NCI-H2107 treated with DMSO at 0.1 percent for 48 hours (cell line): ENCODE data around the gene PAK5.

ENCODE experiments used
- DNase-seq: peaks from one replicate; lab custom pipeline; 2025; ENCODE audit not compliant: unreplicated experiment; lab: John Stamatoyannopoulos, UW

PAK5 gene

DNA sequence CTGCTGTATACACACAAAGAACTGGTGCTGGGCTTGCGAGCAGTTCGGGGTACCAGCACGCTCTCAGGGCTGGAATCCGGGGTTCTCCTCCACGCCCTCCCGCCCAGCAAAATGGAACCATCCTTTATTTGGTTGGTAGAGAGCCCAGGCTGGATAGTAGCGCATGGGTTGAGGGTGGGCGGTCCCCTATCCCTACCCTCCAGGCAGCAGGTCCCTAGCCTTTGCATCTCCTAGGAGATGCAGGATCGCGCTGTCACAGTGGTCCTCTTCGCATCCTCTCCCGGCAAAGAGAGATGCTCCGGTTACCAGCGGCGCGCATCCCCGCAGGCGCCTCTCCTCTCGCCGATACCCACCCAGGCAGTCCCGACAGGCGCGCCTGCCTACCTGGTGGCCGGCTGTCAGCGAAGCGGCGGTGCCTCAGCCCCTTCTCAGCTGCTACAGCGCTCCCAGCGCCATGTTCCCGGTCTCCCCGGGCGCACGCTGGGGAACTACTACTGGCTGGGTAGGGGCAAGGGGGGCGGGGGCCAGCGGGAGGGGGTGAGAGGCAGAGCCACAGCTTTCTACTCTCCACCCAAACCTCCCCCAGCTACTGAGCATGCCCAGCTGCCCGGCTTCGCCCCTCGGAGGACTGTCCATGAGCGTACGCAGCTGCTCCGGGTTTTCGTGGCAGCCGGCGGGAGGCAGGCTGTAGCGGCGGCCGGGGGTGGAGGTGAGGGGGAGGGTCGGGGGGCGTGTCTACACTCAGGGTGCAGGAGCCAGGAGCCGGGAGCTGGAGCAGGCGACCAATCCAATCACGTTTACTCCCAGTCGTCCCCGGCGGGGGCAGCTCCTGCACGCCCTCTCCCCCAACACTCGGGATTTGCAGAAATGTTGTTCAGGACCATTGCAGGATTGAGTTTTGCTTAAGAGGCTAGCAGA, at the start of gene PAK5:
PAK5 (minus strand) TSS at position 699 of the 918 bp plus-strand sequence. CDS start 194,748 bp downstream, outside the sequence.
- peak; percentile 79 for DNase-seq

DNA sequence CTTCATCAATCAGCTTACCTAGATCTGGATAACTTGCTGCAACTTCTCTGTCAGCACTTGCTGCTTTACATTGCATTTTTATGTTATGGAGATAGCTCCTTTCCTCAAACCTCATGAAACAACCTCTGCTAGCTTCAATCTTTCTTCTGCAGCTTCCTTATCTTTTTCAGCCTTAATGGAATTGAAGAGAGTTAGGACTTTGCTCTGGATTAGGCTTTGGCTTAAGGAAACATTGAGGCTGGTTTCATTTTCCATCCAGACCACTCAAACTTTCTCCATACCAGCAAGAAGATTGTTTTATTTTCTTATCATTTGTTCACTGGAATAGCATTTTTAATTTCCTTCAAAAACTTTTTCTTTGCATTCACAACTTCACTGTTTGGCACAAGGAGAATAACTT, 48.8 kb upstream of the PAK5 start:
- DNase-seq: no peak

GRCh38 chr20:9886227-9886626, 47.4 kb upstream of the PAK5 start:
- DNase-seq: no peak

GRCh38 chr20:9884666-9885065, 45.8 kb upstream of the PAK5 start:
- DNase-seq: no peak

GRCh38 chr20:9884061-9884460, 45.2 kb upstream of the PAK5 start:
- DNase-seq: peak; percentile 5

DNA sequence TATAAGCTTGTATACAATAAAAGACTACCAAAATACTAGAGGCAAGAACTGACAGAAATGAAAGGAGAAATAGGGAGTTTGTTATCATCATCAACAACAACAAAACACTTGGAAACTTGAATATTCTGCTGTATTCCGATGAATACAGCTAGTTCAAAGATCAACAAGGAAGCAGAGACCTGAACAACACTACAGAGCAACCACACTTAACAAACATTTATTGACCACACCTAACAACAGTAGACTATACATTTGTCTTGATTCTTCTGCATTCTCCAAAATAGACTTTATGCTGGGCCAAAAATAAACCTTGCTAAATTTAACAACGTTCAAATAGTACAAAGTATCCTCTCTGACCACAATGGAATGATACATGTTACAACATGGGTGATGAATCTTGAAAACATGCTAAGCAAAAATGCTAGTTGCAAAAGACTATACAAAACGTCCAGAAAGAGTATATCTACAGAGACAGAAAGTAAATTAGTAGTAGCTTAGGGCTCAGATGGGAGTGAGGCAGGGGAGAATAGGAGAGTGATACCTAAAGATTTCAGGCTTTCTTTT, 39.1 kb upstream of the PAK5 start:
- DNase-seq: no peak

- DNase-seq: no peak
These were observed 28.5 kb upstream of the PAK5 start for GRCh38 chr20:9867196-9867980.

DNA sequence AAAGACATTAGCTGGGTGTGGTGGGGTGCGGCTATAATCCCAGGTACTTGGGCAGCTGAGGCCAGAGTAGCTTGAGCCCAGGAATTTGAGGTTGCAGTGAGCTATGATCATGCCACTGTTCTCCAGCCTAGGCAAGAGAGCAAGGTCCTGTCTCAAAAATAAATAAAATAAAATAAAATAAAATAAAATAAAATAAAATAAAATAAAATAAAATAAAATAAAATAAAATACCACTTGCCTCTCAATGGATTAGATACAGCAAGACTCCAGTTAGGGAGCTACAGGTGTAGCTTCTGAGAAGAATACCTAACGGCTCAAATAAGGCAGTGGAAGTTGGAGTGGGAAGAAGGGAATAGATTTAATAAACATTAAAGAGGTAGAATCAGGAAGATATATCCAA, 13.7 kb upstream of the PAK5 start:
- no peak for DNase-seq

- DNase-seq: no peak
These were observed 750 bp upstream of the PAK5 start for GRCh38 chr20:9839626-9840025.

DNA sequence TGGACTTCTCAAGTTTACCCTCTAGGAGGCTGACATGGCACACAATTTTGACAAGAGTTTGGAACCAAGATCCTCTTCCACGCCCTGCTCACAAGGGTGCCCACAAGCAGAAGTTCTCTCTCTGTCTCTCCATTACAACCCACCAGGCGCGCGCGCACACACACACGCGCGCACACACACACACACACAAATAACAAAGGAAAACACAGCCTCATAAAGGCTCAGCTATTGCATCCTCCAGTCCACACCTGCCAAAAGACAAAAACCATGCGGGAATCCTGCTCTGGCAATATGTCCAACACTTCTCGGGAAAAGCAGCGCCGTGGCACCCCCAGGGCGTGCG, 870 bp downstream of the PAK5 start:
- peak; percentile 50 for DNase-seq

DNA sequence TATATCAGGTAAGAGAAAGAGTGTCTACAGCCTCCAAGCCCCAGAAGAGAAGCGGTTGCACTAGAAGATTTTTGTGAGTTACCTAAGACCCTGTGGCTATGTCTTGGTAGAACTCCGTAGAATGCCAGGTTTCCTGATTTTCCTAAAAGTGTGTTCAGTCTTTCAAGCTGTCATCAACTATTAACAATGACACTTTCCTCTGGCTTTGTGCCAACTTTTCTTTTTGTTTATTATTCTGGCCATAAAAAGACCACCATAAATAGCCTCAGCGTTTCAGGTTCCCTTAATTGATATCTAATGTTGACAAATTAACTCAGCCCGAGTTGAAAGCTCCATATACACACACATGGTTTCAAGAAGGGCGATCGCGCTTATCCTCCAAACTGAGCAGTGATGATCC, 1.2 kb downstream of the PAK5 start:
- DNase-seq: no peak

- DNase-seq: no peak
These were observed 3.6 kb downstream of the PAK5 start for GRCh38 chr20:9835302-9835701.

DNA sequence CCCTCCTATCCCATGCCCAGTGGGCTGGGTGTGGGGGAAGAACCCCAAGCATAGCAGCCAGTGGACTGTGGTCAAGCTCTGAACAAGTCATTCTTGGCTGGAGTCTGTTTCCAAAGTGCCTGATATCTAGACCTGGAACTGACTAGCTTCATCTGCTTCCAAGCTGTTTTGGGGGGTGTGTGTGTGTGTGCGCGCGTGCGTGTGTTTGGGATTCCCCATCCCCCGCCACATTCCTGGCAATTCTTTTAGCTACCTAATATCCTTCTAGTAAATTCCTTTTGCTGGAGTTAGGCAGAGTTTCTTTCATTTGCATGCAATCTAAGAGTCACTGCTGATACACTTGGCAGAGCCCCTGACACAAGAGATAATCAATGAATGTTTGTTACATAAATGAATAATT, 7.8 kb downstream of the PAK5 start:
- no peak for DNase-seq

DNA sequence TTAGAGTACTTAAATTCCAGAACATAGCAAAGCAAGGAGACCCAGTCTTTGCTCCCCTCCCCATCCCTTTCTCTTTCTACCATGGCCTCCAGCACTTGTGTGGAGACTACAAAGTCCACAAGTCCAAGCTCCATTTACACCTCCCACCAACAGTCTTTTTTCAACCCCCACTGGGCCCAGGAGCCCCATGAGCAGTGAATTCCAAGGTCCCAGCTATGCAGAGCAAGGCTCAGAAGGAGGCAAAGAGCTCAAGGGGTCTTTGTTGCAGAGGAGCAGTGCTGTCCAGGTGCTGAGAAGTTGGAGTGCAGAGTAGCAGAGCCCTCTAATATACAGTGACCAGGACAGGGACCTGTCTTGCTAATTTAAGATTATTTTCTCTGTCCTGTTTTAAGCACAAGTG, 9.0 kb downstream of the PAK5 start:
- DNase-seq: no peak

DNA sequence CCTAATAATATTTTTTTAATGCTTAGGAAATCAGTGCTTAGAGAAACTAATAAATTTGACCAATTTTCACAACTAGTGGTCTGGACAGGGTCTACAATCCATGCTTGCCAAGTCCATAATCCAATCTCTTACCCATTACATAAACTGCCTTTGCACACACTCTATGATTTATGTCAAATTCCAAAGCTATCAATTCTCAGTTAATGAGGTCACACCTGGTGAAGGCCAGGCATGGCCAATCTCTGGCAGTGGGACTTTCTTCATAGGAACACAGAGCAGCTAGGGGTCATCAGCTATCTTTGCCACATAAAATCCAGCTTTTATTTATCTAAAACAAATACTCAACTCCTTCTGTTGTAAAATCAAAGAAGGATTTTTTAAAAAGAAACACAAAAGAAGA, 21.2 kb downstream of the PAK5 start:
- no peak for DNase-seq

- DNase-seq: no peak
These were observed 23.2 kb downstream of the PAK5 start for GRCh38 chr20:9815632-9816031.

- DNase-seq: no peak
These were observed 28.1 kb downstream of the PAK5 start for GRCh38 chr20:9810738-9811137.

DNA sequence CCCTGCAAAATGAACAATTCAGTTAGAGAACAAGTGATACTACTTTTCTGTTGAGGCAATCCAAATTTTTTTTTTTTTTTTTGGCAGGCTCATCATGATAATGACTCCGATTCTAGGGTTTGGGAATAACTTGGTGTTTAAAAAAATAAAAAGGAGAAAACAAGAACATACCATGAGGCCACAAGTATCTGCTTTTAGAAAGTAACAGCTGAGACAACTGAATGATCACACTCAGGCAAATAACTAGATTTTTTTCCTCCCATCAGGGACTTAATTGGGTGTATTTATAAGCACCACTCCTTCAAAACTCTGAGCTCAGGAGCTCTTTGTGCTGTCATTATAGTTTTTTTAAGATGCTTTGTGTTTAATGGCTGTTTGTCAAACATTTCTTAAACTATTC, 29.6 kb downstream of the PAK5 start:
- DNase-seq: no peak

GRCh38 chr20:9808166-9808565, 30.7 kb downstream of the PAK5 start:
- DNase-seq: no peak

- DNase-seq: no peak
These were observed 31.7 kb downstream of the PAK5 start for GRCh38 chr20:9807136-9807535.

DNA sequence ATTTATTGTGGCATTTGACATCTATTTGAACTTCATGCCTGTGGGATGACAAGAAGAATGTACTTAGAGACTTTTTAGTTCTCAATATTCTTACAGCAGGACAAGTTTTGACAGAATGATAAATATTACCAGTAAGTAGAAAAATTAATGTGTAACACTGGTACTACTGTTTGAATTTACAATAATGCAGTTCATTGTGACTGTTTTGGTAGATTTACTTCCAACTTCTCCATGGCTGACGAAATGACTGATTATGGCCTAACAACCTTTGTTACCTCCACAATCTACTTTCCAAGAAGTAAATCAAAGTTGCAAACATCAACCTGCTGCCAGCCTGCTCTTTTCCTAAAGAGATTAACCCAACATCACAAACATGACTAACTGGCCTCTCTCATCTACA, 38.5 kb downstream of the PAK5 start:
- no peak for DNase-seq

GRCh38 chr20:9794831-9795230, 44.0 kb downstream of the PAK5 start:
- no peak for DNase-seq
